ENCODE results near the gene SYPL2.

Gene SYPL2

DNA sequence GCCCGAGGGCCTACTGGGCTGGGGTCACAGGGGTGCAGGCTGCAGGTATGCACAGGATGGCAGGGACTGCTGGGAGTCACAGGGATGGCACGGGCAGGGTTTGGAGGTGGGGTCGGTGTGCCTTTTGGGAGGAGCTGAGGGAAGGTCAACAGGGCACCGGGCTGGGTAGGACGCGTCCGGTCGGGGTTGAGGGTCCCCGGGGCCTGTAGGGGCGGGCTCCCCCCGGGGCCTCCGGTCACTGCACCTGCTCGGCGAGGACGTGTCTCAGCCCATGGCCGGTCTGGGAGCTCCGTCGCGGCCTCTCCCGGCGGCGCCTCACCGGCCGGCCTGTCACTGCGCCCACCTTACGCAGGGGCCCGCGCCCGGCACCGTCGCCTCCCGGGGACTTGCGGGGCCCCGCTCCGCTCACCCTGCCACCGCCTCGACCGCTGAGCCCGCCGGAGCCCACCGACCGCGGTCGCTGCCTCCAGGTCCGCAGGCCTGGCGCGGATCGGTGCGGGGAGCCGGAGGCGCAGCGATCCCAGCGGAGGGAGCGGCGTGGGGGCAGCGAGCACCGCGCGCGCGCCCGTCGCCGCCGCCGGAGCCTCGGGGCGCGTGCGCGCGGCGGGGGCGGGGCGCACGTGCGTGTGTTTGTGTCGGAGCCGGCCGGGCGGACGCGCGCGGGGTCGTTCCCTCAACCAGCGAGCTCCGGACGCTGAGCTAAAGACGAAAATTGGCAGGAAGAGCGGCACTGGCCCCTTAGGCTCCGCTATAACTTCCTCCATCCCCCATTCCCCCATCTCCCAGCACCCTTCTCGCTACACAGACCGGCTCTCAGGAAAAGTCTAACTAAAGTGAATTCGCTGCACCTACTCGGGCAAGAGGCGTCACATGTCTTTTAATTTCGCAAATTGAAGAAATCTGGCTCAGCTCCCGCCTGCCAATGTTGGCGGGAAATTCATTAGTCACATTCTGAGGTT lies 43.1 kb downstream of the SYPL2 start, which contains the start of gene AMIGO1:
TSS of gene AMIGO1 (minus strand) at position 552 of the 959 bp plus-strand sequence. CDS start 815 bp downstream, outside the sequence.
- TF ChIP-seq, protein P1, sequence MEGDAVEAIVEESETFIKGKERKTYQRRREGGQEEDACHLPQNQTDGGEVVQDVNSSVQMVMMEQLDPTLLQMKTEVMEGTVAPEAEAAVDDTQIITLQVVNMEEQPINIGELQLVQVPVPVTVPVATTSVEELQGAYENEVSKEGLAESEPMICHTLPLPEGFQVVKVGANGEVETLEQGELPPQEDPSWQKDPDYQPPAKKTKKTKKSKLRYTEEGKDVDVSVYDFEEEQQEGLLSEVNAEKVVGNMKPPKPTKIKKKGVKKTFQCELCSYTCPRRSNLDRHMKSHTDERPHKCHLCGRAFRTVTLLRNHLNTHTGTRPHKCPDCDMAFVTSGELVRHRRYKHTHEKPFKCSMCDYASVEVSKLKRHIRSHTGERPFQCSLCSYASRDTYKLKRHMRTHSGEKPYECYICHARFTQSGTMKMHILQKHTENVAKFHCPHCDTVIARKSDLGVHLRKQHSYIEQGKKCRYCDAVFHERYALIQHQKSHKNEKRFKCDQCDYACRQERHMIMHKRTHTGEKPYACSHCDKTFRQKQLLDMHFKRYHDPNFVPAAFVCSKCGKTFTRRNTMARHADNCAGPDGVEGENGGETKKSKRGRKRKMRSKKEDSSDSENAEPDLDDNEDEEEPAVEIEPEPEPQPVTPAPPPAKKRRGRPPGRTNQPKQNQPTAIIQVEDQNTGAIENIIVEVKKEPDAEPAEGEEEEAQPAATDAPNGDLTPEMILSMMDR (IDR thresholded peaks at IDR 0.05; ENCODE audit: low read depth, low read length, missing control alignments): no peak
- DNase-seq (ENCODE audit: low read depth): no peak
- peak within 1 kb of the TSS; percentile 48 for H3K4me3 ChIP-seq (ENCODE audit: low read depth, low read length)

DNA sequence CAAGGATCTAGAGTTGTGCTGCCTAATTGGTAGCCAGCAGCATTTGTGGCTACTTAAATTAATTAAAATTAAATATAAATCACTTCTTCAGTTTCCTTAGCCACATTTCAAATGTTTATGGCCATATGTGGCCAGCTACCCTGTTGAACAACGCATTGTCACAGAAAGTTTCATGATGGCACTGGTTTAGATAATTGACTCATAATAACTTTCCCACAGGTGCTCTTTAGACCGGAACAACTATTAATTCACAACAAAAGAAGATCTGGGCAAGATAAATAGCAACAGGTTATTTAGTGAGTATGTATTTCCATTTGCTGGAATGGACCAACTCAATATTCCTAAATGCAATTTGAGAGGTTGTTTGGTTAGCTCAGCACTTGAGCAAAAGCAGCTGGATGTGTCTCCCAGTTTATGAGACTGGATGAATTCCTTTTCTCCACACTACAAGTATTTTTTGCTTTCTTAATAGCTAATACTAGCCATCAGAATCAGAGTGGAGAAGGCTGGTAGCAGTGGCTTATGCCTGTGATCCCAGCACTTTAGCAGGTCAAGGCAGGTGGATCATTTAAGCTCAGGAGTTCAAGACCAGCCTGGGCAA lies 46.9 kb downstream of the SYPL2 start:
- TF ChIP-seq, protein P1 (IDR thresholded peaks at IDR 0.05; ENCODE audit: low read depth, low read length, missing control alignments): no peak
- DNase-seq (ENCODE audit: low read depth): no peak
- H3K4me3 ChIP-seq (ENCODE audit: low read depth, low read length): no peak overlapping the region

DNA sequence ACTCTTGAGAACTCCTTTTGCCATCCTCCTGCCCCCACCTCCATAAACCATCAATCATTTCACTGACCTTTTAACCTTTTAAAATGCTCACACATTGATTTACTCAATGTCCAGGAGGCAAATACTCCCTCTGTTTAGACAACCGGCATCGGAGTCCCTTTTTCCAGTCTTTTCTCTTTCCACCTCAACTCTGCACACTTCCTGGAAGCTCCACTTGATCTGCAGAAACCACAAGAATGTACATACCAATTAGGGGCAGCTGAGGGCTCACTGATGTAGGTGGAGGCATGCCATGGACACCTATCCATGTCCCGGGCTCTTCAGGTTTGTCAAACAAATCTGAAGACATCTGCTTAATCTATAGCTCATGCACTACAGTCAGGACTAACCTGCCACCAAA lies 48.5 kb downstream of the SYPL2 start:
- H3K4me3 ChIP-seq (ENCODE audit: low read depth, low read length): no peak overlapping the region
- TF ChIP-seq, protein P1 (IDR thresholded peaks at IDR 0.05; ENCODE audit: low read depth, low read length, missing control alignments): no peak
- DNase-seq (ENCODE audit: low read depth): no peak

DNA sequence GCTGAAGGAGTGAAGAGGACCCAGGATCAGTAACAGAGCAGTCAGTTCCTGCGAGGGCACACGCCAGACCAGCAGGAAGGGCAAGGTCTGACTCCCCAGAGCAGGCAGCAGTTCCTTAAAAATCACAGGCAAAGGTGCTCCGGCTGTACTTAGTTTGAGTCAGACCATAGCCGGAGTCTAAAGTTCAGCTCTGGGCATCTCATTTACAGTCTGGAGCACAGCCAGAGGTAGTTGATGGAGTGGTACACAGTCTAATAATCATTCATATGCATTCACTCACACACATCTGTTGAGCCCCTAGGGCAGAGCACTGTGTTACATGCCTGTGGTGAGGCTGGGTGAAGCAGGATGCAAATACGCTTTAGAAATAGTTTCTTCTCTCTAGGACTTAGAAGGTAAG lies 50.5 kb downstream of the SYPL2 start:
- no peak for DNase-seq (ENCODE audit: low read depth)
- H3K4me3 ChIP-seq (ENCODE audit: low read depth, low read length): no peak overlapping the region
- TF ChIP-seq, protein P1 (IDR thresholded peaks at IDR 0.05; ENCODE audit: low read depth, low read length, missing control alignments): no peak

DNA sequence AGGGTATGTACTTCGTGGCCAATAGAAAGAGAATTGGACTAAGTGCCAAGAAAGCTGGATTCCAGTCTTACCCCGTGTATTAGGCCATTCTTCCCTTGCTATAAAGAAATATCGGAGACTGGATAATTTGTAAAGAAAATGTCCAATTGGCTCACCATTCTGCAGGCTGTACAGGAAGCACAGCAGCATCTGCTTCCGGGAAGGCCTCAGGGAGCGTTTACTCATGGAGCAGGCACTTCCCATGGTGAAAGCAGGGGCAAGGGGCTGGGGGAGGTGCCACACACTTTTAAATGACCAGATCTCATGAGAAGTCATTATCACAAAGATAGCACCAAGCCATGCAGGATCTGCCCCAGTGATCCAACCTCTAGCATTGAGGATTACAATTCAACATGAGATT lies 51.0 kb downstream of the SYPL2 start:
- no peak overlapping the region for H3K4me3 ChIP-seq (ENCODE audit: low read depth, low read length)
- TF ChIP-seq, protein P1 (IDR thresholded peaks at IDR 0.05; ENCODE audit: low read depth, low read length, missing control alignments): no peak
- DNase-seq (ENCODE audit: low read depth): no peak

DNA sequence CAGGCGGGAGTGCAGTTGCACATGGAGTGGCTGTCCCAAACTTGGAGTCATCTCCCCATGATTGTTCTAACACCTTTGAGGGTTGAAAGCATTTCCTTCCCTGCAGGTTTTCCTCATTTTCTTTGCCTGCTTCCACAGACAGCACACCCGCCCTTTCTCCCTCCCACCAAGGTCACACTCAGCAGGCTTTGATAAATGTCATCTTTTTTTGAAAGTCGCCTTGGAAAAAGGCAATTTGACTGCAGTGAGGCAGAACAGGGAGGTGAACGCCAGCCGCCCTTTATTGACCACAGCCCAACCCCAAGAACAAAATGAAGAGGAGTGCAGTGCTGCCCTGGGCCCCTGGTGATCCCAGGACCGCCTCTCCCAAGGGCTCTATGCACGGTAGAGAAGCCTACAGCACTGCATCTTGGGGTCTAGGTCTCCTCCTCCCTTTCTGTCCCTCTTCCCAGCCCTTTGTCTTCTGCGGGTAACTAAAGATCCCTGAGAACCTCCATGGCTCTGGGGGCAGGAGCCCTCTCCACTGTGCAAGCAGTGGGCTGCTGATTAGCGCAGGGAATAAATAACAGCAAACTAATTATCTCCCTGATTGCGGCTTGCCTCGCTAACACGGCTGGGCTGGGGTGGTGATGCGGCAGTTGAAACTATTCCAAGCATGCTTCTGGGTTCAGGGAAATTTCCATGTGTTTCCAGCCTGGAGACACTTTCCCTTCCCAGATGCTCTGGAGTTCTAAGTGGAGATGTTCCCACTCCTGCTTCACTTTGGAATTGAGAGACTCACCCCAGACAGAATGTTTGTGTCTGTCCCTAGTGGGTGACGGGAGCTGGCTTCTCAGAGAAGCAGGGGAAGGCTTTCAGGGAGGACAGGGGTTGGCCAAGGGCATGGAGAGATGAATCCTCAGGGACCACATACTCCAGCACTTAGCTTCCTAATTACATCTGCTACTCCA lies 54.9 kb downstream of the SYPL2 start:
- TF ChIP-seq, protein P1 (IDR thresholded peaks at IDR 0.05; ENCODE audit: low read depth, low read length, missing control alignments): no peak
- DNase-seq (ENCODE audit: low read depth): no peak
- H3K4me3 ChIP-seq (ENCODE audit: low read depth, low read length): no peak overlapping the region

Data from GM12864 (cell line).